ENCODE measurements around the gene TTLL11. TPM values are rescaled to one million over a fixed set of nuclear protein-coding genes. Genes with fewer than 3 reads are reported as not detected.

TTLL11 gene
- total RNA-seq, 1 experiment from 2014 or later: 1.5 TPM

DNA sequence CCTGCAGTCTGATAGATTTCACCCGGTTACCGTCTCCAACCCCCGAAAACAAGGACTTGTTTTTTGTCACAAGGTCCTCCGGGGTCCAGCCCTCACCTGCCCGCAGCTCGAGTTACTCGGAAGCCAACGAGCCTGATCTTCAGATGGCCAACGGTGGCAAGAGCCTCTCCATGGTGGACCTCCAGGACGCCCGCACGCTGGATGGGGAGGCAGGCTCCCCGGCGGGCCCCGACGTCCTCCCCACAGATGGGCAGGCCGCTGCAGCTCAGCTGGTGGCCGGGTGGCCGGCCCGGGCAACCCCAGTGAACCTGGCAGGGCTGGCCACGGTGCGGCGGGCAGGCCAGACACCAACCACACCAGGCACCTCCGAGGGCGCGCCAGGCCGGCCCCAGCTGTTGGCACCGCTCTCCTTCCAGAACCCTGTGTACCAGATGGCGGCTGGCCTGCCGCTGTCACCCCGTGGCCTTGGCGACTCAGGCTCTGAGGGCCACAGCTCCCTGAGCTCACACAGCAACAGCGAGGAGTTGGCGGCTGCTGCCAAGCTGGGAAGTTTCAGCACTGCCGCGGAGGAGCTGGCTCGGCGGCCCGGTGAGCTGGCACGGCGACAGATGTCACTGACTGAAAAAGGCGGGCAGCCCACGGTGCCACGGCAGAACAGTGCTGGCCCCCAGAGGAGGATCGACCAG lies 320.4 kb downstream of the TTLL11 start:
- DNase-seq: no peak
- Histone ChIP-seq H3K27ac (ENCODE audit: insufficient read length, low read depth, low read length) (no peak overlapping the region), H2AFZ (ENCODE audit: low read length) (no peak overlapping the region), H4K20me1 (ENCODE audit: control insufficient read depth, insufficient read depth, insufficient read length) (no peaks in the 10 kb centered on the region), H3K14ac (ENCODE audit: insufficient read depth, low read length) (no peak overlapping the region), H3K79me1 (ENCODE audit: insufficient read depth, low read depth, low read length, poor library complexity, severe bottlenecking) (no peaks in the 10 kb centered on the region), H2BK5ac (ENCODE audit: insufficient read length, low read length) (no peak overlapping the region), H2BK20ac (ENCODE audit: low read depth, low read length, poor library complexity, severe bottlenecking) (no peak overlapping the region), H3K4me1 (ENCODE audit: insufficient read depth, low read length) (no peaks in the 10 kb centered on the region), H3K9ac (ENCODE audit: extremely low read depth, insufficient read length, low read length) (no peak overlapping the region), H3K4me2 (ENCODE audit: insufficient read depth, insufficient read length, low read length) (no peak overlapping the region), H3T11ph (ENCODE audit: low read length) (no peak overlapping the region), H4K91ac (ENCODE audit: insufficient read length, low read depth, low read length) (no peak overlapping the region), H4K8ac (replicated peaks; ENCODE audit: insufficient read length, low read depth, low read length) (no peak overlapping the region), H2AK5ac (ENCODE audit: insufficient read length, low read length) (no peak overlapping the region), H3K79me2 (ENCODE audit: insufficient read depth, low read length) (no peaks in the 10 kb centered on the region), H3K23ac (ENCODE audit: insufficient read length, low read depth, low read length) (no peak overlapping the region), H3K56ac (ENCODE audit: insufficient read length, low read depth, low read length) (no peak overlapping the region), H3K18ac (ENCODE audit: insufficient read length, low read depth, low read length) (no peak overlapping the region), H3K4ac (ENCODE audit: low read depth, low read length) (no peak overlapping the region), H2BK12ac (ENCODE audit: insufficient read length, low read depth, low read length) (no peak overlapping the region), H2BK15ac (ENCODE audit: low read depth, low read length) (no peak overlapping the region), H4K5ac (ENCODE audit: insufficient read length, low read depth, low read length) (no peak overlapping the region), H3K27me3 (ENCODE audit: insufficient read depth, low read length) (no peaks in the 10 kb centered on the region), H3K23me2 (ENCODE audit: insufficient read length, low read depth, low read length, poor library complexity, severe bottlenecking) (no peaks in the 10 kb centered on the region), H2BK120ac (ENCODE audit: low read depth, low read length, poor library complexity, severe bottlenecking) (no peak overlapping the region), H3K9me3 (ENCODE audit: control insufficient read depth, low read depth, low read length) (no peaks in the 10 kb centered on the region)
- Mint-ChIP-seq H3K36me3 (ENCODE audit: insufficient read depth in 1 of 3, low read depth in 3 of 3) (peaks cover 31 to 68% (median 42%) of the 10 kb centered on the region in 3 experiments; a peak in 6 of 7 replicates), H3K27me3 (ENCODE audit: low read depth) (no peaks in the 10 kb centered on the region; the same call in 1 of the 2 replicates), H3K27ac (peak overlapping the region in 2 of 3 experiments; percentile 36 to 43; a peak in 2 of 7 replicates), H3K4me3 (no peak overlapping the region), H3K9me3 (no peaks in the 10 kb centered on the region), H3K4me1 (no peaks in the 10 kb centered on the region)
- TF ChIP-seq, protein P1, sequence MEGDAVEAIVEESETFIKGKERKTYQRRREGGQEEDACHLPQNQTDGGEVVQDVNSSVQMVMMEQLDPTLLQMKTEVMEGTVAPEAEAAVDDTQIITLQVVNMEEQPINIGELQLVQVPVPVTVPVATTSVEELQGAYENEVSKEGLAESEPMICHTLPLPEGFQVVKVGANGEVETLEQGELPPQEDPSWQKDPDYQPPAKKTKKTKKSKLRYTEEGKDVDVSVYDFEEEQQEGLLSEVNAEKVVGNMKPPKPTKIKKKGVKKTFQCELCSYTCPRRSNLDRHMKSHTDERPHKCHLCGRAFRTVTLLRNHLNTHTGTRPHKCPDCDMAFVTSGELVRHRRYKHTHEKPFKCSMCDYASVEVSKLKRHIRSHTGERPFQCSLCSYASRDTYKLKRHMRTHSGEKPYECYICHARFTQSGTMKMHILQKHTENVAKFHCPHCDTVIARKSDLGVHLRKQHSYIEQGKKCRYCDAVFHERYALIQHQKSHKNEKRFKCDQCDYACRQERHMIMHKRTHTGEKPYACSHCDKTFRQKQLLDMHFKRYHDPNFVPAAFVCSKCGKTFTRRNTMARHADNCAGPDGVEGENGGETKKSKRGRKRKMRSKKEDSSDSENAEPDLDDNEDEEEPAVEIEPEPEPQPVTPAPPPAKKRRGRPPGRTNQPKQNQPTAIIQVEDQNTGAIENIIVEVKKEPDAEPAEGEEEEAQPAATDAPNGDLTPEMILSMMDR (conservative IDR thresholded peaks at IDR 0.05): no peak
- WGBS (ENCODE audit: extremely low coverage, insufficient read length, low lambda C conversion rate): no CpG with 5 or more reads among the region's 45 CpGs

Small RNAs within 50 kb of the gene (microRNA-seq; reads per million reads assigned to microRNA genes)
- gene MIR4478 (ENCODE audit: borderline microRNAs expressed): not detected

Other genes with a start within 250 kb of the TTLL11 start
- gene NDUFA8, start 66.5 kb upstream of the TTLL11 start, total RNA-seq (2021): 60.7 and 65.1 TPM in 2 replicates
- not detected in 2 replicates for gene MORN5, start 66.6 kb upstream of the TTLL11 start, total RNA-seq (2021)
- gene LHX6, start 135.6 kb upstream of the TTLL11 start, total RNA-seq (2021): 1.6 and 1.8 TPM in 2 replicates
- 18.3 and 18.9 TPM in 2 replicates for gene RBM18, start 171.5 kb upstream of the TTLL11 start, total RNA-seq (2021)
- 31.6 and 33.7 TPM in 2 replicates for gene MRRF, start 171.6 kb upstream of the TTLL11 start, total RNA-seq (2021)

Data from H9 (cell line).